Kidney epithelial cell (primary cell): ENCODE results near the gene RAB5B. TPM values are rescaled to one million over a fixed set of nuclear protein-coding genes. Genes with fewer than 3 reads are reported as not detected.

Experiments
- DNase-seq: peaks from one replicate; pipeline ENCODE4 v3.0.0-alpha.2; 2010; ENCODE audit warnings: low read depth
- H3K27me3 ChIP-seq: 2 replicates; pipeline ENCODE4 v1.6.0; 2011; ENCODE audit warnings: low read length; ENCODE audit not compliant: control insufficient read depth, insufficient read depth
- H3K36me3 ChIP-seq: 2 replicates; pipeline ENCODE4 v1.5.1; 2011; ENCODE audit warnings: low read length; ENCODE audit not compliant: control insufficient read depth, insufficient read depth
- H3K4me3 ChIP-seq: 2 replicates; pipeline ENCODE4 v1.5.1; 2011; ENCODE audit warnings: low read depth, mild to moderate bottlenecking, control low read depth, low read length
- total RNA-seq: library from RNA; depleted of rRNA; stranded (reverse); fragments of >200 nt; gene quantifications from 2 replicates; pipeline ENCODE4 v1.2.3, GENCODE V29; 2015
- TF ChIP-seq, protein P1 (sequence below): IDR thresholded peaks from 2 replicates; pipeline ENCODE4 v1.5.1; 2011; ENCODE audit warnings: mild to moderate bottlenecking, moderate library complexity, low read length, control low read depth, inconsistent platforms; ENCODE audit not compliant: insufficient read depth, poor library complexity, severe bottlenecking

RAB5B gene, protein sequence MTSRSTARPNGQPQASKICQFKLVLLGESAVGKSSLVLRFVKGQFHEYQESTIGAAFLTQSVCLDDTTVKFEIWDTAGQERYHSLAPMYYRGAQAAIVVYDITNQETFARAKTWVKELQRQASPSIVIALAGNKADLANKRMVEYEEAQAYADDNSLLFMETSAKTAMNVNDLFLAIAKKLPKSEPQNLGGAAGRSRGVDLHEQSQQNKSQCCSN
- 78.2 and 81.0 TPM in 2 replicates for total RNA-seq

DNA sequence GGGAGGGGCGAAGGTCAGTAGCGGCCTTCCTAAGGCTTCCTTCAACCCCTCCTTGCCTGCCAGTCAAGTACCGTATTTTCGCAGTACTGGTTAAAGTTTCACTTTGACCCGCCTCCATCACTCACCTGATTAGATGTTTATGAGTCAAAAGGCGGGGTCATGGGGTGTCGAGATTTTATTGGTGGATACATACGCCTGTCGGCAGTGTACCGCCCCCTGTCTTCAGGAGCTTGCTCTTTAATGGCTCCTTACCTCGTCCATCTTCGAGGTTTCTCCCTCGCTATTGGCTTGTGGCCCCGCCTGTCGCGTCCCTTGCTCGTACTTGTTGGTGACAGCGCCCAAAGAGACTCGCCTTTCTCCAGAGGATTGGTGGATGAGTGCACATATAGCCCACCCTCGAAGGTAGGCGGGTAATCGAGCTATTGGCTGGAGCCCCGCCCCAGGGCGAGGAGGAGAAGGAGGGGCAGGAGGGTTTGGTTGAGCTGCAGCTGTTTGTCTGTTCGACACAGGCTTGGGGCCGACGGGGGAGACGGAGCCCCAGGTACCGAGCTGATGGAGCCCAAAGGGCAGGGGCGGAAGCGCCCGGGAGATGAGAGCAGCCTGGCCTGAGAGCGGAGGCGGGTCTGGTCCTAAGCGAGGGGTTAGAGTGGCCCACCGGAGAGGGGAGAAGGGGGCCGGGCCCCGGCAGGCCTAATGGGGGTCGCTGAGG lies at the start of gene RAB5B:
RAB5B (plus strand) TSS at position 480 of the 709 bp plus-strand sequence. CDS start 12,883 bp downstream, outside the sequence.
- peak; percentile 100 for DNase-seq
- TF ChIP-seq, protein P1, sequence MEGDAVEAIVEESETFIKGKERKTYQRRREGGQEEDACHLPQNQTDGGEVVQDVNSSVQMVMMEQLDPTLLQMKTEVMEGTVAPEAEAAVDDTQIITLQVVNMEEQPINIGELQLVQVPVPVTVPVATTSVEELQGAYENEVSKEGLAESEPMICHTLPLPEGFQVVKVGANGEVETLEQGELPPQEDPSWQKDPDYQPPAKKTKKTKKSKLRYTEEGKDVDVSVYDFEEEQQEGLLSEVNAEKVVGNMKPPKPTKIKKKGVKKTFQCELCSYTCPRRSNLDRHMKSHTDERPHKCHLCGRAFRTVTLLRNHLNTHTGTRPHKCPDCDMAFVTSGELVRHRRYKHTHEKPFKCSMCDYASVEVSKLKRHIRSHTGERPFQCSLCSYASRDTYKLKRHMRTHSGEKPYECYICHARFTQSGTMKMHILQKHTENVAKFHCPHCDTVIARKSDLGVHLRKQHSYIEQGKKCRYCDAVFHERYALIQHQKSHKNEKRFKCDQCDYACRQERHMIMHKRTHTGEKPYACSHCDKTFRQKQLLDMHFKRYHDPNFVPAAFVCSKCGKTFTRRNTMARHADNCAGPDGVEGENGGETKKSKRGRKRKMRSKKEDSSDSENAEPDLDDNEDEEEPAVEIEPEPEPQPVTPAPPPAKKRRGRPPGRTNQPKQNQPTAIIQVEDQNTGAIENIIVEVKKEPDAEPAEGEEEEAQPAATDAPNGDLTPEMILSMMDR = no peak
- Histone ChIP-seq H3K36me3 (peaks cover 1% of the 10 kb centered on the region), H3K4me3 (peak within 1 kb of the TSS; percentile 95), H3K27me3 (no peaks in the 10 kb centered on the region)

DNA sequence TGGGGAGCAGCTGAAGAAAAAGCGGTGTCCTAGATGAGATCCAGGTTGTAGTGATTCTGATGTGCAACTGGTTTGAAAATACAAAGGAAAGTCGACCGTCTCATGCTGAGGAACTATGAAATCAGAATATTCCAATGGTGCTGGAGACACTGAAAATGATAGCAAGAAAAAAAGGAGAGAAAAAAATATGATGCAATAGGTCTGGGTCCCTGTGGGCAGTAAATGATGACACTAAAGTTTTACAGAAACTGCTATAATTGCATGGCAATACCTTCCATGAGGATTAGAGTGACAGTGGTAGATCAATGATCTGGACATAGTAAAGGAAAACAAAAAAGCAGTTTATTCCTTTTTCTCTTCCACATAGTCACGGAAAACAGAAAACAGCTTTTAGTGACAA lies 48.5 kb upstream of the RAB5B start:
- no peak for DNase-seq
- TF ChIP-seq, protein P1 = no peak
- Histone ChIP-seq H3K27me3 (no peaks in the 10 kb centered on the region), H3K36me3 (no peaks in the 10 kb centered on the region), H3K4me3 (no peak overlapping the region)

DNA sequence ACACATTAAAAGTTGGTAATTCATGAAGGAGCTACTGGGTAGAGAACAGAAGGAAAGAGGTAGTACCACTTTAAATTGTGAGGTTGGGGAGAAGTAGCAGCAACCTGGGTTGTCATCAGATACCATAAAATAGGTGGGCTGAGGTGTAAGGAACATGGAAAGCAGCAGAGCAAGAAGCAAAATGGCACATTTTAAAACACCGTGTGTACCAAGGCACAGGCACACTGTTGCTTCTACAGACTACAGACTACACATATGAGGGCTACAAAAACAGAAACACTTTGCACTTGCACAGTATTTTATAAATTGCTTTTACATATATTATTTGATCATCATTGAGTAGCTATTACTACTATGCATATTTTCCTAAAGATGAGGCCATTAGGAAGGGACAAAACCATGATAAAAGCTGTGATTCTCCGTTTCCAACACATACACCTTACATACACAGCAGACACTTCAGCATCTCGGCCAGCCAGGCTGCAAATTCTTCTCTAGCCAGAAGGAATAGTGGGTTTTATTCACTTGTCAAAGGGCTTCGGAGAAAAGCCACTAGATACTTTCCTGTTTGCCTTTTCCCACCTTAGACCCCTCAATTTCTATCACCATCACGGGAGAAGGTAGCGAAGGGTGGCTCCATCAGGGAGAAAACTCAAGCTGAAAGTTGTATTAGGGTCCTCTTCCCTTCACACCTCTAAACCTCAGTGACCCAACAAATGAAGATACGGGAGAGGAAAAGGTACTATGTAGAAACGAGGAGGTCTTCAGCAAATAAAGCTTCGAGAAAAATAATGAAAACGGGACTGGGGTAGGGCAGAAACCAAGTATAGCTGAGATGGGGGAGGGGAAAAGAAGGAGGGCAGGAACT lies 47.8 kb upstream of the RAB5B start:
- Histone ChIP-seq H3K36me3 (no peaks in the 10 kb centered on the region), H3K4me3 (peak overlapping the region; percentile 86), H3K27me3 (no peaks in the 10 kb centered on the region)
- TF ChIP-seq, protein P1 = no peak
- no peak for DNase-seq

DNA sequence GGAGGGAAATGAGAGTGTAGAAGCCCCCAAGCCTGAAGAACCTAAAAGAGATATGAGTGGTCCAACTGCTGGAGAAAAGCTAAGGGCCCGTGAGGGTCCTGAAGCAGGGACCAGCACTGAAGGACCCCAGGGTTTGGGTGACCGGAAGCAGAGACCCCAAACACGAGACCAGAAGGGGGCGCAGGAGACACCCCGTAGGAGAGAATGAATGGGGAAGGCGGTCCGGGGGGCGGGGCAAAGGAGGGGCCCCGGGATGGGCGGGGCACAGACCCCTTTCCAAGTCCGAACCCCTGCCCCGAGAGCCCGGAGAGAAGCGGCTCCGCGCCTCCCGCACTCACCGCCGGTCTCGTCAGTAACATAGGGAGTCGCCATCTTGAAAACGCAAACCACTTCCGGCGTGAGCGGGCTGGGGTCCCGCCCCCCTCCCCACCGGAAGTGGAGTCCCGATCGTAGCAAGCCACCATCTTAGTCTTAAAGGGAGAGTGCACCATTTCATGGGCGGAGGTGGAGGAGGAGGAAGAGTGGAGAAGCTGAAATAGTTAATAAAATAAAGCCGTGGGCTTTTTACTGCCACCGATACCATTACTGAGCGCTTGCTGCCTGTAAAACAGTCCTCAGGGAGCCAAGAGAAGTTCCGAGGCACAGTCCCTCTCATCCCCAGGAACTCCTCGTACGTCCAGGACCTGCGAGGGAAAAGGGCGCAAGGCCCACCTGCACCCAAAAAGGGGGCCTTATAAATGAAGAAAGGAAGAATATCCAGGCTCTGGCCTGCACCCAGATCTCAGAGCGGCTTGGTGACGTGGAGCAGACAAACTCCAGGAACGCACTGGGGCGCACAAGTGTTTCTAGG lies 46.9 kb upstream of the RAB5B start:
- TF ChIP-seq, protein P1 = peak; percentile 88
- DNase-seq = peak; percentile 70
- H3K4me3 ChIP-seq = peak overlapping the region; percentile 86
- H3K27me3 ChIP-seq = no peaks in the 10 kb centered on the region
- H3K36me3 ChIP-seq = no peaks in the 10 kb centered on the region

DNA sequence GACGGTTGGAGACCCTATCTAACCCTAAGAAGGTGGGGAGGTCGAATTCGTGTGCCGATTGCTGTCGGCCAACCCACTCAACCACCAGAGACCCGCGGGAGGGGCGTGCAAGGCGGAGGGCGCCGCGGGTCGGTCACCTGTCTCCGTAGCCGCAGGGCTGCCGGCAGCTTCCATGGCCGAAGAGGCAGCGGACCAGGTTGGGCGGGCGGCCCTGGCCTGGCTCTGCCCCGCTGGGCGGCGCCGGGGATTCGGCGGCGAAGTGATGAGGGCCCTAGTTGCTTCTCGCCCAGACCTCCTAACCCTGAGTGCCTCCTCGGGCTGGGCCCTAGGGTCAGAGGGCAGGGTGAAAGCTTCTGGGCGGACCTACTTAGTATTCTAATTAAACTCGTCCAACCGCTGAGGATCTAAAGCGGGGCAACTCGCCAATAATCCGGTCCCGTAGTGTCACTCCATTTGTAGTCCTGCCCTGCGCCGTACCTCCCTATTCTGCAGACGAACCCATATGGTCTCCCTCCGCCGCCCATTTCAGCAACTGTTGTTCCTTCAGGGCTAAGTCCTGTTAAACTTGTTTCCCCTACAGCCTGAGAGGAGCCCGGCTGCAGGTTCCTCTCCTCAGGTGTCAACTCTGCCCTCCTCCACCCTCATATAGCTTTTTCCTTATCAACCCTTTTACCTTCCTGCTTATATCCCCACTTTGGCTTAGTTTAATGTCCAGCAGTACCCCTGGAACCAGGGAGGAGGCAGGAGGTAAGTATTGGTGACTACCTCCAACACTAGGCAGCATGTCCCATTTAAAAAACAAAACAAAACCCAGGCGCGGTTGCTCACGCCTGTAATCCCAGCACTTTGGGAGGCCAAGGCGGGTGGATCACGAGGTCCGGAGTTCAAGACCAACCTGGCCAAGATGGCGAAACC lies 46.0 kb upstream of the RAB5B start, which contains the start of gene PYM1:
PYM1 (minus strand) TSS at position 307 of the 915 bp plus-strand sequence; CDS start at position 174, 133 bp downstream.
- no peak for DNase-seq
- Histone ChIP-seq H3K4me3 (peak within 1 kb of the TSS; percentile 86), H3K36me3 (no peaks in the 10 kb centered on the region), H3K27me3 (no peaks in the 10 kb centered on the region)
- TF ChIP-seq, protein P1 = no peak
